Calu3 (cell line): ENCODE results near the gene B4GAT1. TPM values are rescaled to one million over a fixed set of nuclear protein-coding genes. Genes with fewer than 3 reads are reported as not detected.

Source experiments
- BruUV-seq: library from RNA; stranded (reverse); fragments of 400-500 nt; replicated peaks from 2 replicates; lab custom pipeline; 2021; lab: Mats Ljungman, UMichigan
- CTCF ChIA-PET: fragments of 300-600 bp; sonication (Branson Sonifier 250); formaldehyde crosslinking; loops from one replicate; lab custom pipeline; 2022; ENCODE audit warnings: antibody characterized with exemption; lab: Charles Lee
- DNase-seq: peaks from one replicate; pipeline ENCODE4 v3.0.0; 2022
- H3K27ac Mint-ChIP-seq: one replicate; pipeline ENCODE4 v1.8.0; 2022; ENCODE audit warnings: mixed read lengths; ENCODE audit not compliant: unreplicated experiment
- H3K27me3 Mint-ChIP-seq: one replicate; pipeline ENCODE4 v1.8.0; 2022; ENCODE audit warnings: mixed read lengths; ENCODE audit not compliant: unreplicated experiment
- H3K36me3 Mint-ChIP-seq: one replicate; pipeline ENCODE4 v1.8.0; 2022; ENCODE audit warnings: mild to moderate bottlenecking, moderate library complexity, mixed read lengths; ENCODE audit not compliant: insufficient read depth, unreplicated experiment
- H3K4me1 Mint-ChIP-seq: one replicate; pipeline ENCODE4 v1.8.0; 2022; ENCODE audit warnings: mild to moderate bottlenecking, low read depth, mixed read lengths; ENCODE audit not compliant: unreplicated experiment
- H3K4me3 Mint-ChIP-seq: one replicate; pipeline ENCODE4 v1.8.0; 2022; ENCODE audit warnings: mild to moderate bottlenecking, low read depth, moderate library complexity, mixed read lengths; ENCODE audit not compliant: unreplicated experiment
- H3K9me3 Mint-ChIP-seq: one replicate; pipeline ENCODE4 v1.8.0; 2022; ENCODE audit warnings: low read depth, mixed read lengths; ENCODE audit not compliant: unreplicated experiment
- CTCF ChIP-seq: fragments of 200-600 bp; IDR thresholded peaks from one replicate; pipeline ENCODE4 v1.8.0; 2022; ENCODE audit warnings: antibody characterized with exemption; ENCODE audit not compliant: unreplicated experiment
- intact Hi-C: fragments of 100-400 bp; cut with micrococcal nuclease; formaldehyde crosslinking; loops from one replicate; pipeline ENCODE4 v1.10.0; 2022; ENCODE audit not compliant: unreplicated experiment
- total RNA-seq: library from RNA; stranded (reverse); gene quantifications from 2 replicates; pipeline ENCODE4 v1.2.3, GENCODE V29; 2022

Gene B4GAT1
- total RNA-seq, 1 experiment from 2014 or later, result 11.8 TPM

- no peak for DNase-seq
- Mint-ChIP-seq H3K27me3 (no peaks in the 10 kb centered on the region), H3K9me3 (no peaks in the 10 kb centered on the region), H3K4me3 (no peak overlapping the region), H3K4me1 (peaks cover 29% of the 10 kb centered on the region), H3K27ac (no peak overlapping the region), H3K36me3 (peaks cover 35% of the 10 kb centered on the region)
- no TSS peak for BruUV-seq
- CTCF ChIA-PET, result interaction anchor here (0.6 kb wide), 2 partner anchors 13 to 21 kb away, joined by 5 to 6 read pairs; no protein-coding TSS in a partner anchor
- no peak for TF ChIP-seq CTCF
- intact Hi-C loops, result no loop called here
Observed at GRCh38 chr11:66333220-66333877, 14.1 kb downstream of the B4GAT1 start.

- no peak for TF ChIP-seq CTCF
- intact Hi-C loops, result no loop called here
- no peaks in the 10 kb centered on the region for H3K9me3 Mint-ChIP-seq
- H3K36me3 Mint-ChIP-seq, result peaks cover 38% of the 10 kb centered on the region
- H3K27ac Mint-ChIP-seq, result no peak overlapping the region
- peaks cover 31% of the 10 kb centered on the region for H3K4me1 Mint-ChIP-seq
- CTCF ChIA-PET, result no interaction called here
- no peak overlapping the region for H3K4me3 Mint-ChIP-seq
- no peaks in the 10 kb centered on the region for H3K27me3 Mint-ChIP-seq
- BruUV-seq, result no TSS peak
- DNase-seq, result no peak
Observed at GRCh38 chr11:66332371-66333219, 14.8 kb downstream of the B4GAT1 start.

GRCh38 chr11:66331542-66332370 lies 15.7 kb downstream of the B4GAT1 start:
- intact Hi-C loops, result no loop called here
- Mint-ChIP-seq H3K36me3 (peaks cover 38% of the 10 kb centered on the region), H3K27ac (no peak overlapping the region), H3K4me3 (no peak overlapping the region), H3K9me3 (no peaks in the 10 kb centered on the region), H3K27me3 (no peaks in the 10 kb centered on the region), H3K4me1 (peaks cover 30% of the 10 kb centered on the region)
- no peak for DNase-seq
- no peak for TF ChIP-seq CTCF
- CTCF ChIA-PET, result interaction anchor here (2.1 kb wide), 1 partner anchor 19 kb away, joined by 5 read pairs; no protein-coding TSS in a partner anchor
- BruUV-seq, result no TSS peak

- H3K36me3 Mint-ChIP-seq, result peaks cover 30% of the 10 kb centered on the region
- H3K27ac Mint-ChIP-seq, result no peak overlapping the region
- H3K9me3 Mint-ChIP-seq, result no peaks in the 10 kb centered on the region
- no peak for DNase-seq
- peaks cover 26% of the 10 kb centered on the region for H3K4me1 Mint-ChIP-seq
- CTCF ChIA-PET, result interaction anchor here (2.1 kb wide), 1 partner anchor 18 kb away, joined by 5 read pairs; no protein-coding TSS in a partner anchor
- H3K27me3 Mint-ChIP-seq, result no peaks in the 10 kb centered on the region
- intact Hi-C loops, result no loop called here
- BruUV-seq, result no TSS peak
- no peak overlapping the region for H3K4me3 Mint-ChIP-seq
- TF ChIP-seq CTCF, result no peak
Observed at GRCh38 chr11:66330931-66331330, 16.5 kb downstream of the B4GAT1 start.
